GM12872 (cell line): ENCODE results near the gene SRGAP1.

ENCODE experiments used
- TF ChIP-seq, protein P1 (sequence below): IDR thresholded peaks from 3 replicates; pipeline ENCODE4 v1.5.1; 2011; ENCODE audit warnings: low read depth, mild to moderate bottlenecking, low read length, moderate library complexity; ENCODE audit not compliant: insufficient read depth

The SRGAP1 gene

GRCh38 chr12:63942464-63943241 lies 98.2 kb downstream of the SRGAP1 start:
- TF ChIP-seq, protein P1, sequence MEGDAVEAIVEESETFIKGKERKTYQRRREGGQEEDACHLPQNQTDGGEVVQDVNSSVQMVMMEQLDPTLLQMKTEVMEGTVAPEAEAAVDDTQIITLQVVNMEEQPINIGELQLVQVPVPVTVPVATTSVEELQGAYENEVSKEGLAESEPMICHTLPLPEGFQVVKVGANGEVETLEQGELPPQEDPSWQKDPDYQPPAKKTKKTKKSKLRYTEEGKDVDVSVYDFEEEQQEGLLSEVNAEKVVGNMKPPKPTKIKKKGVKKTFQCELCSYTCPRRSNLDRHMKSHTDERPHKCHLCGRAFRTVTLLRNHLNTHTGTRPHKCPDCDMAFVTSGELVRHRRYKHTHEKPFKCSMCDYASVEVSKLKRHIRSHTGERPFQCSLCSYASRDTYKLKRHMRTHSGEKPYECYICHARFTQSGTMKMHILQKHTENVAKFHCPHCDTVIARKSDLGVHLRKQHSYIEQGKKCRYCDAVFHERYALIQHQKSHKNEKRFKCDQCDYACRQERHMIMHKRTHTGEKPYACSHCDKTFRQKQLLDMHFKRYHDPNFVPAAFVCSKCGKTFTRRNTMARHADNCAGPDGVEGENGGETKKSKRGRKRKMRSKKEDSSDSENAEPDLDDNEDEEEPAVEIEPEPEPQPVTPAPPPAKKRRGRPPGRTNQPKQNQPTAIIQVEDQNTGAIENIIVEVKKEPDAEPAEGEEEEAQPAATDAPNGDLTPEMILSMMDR = no peak

DNA sequence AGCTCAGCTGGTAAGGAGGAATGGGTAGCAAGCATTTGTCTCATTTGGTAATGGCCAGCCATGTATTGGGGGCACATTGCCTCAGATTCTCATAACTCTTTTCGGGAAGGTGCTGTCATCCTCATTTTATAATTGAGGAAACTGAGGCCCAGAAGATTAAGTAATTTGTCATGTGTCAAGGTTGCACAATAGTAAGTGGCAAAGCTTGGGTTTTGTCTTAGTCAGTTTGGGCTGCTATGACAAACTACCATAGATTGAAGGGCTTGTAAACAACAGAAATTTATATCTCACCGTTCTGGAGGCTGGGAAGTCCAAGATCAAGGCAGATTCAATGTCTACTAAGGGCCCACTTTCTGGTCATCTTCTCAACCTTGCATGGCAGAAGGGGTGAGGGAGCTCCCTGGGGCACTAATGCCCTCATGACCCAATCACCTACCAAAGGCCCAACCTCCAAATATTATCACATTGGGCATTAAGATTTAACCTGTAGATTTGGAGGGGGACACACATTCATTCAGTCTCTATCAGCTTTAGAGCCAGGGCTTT lies 99.6 kb downstream of the SRGAP1 start:
- TF ChIP-seq, protein P1 = no peak

GRCh38 chr12:63944586-63945228 lies 100.2 kb downstream of the SRGAP1 start:
- TF ChIP-seq, protein P1 = no peak

- TF ChIP-seq, protein P1 = no peak
These were observed 101.3 kb downstream of the SRGAP1 start for GRCh38 chr12:63945777-63946176.

GRCh38 chr12:63948211-63948610 lies 103.7 kb downstream of the SRGAP1 start:
- TF ChIP-seq, protein P1 = no peak

- TF ChIP-seq, protein P1 = no peak
These were observed 105.4 kb downstream of the SRGAP1 start for GRCh38 chr12:63949902-63950301.

DNA sequence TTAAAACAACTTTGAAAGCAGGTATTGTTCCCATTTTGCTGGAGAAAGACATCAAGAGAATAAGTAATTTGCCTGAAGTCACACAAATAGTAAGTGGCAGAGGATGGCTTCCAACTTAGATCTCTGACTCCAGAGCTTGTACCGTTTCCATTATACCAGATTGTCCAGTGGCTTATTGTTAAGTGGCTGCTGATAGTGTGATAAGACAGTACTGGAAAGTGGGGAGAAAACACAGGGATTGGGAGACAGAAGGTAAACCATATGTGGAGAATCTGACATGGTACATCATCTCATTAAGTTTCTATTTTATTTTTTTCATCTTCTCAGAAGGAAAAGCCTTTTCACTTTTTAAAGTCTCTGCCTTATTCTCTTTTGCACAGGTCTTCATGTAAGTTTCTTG lies 108.5 kb downstream of the SRGAP1 start:
- TF ChIP-seq, protein P1 = no peak
